ENCODE measurements around the gene HSPA9.

Gene HSPA9

GRCh38 chr5:138575194-138576015 lies at the start of gene HSPA9:
Gene HSPA9 (minus strand): TSS chr5:138575401. CDS start chr5:138575318, 83 bp downstream.
- H3K9me3 Mint-ChIP-seq = peaks cover 3% of the 10 kb centered on the region
- peaks cover 32% of the 10 kb centered on the region for H3K36me3 Mint-ChIP-seq (ENCODE audit: low read depth)
- H3K4me1 Mint-ChIP-seq (ENCODE audit: low read depth) = peaks cover 28% of the 10 kb centered on the region
- H3K27ac Mint-ChIP-seq = peak within 1 kb of the TSS; percentile 100
- peak within 1 kb of the TSS; percentile 91 for H3K4me3 Mint-ChIP-seq
- H3K27me3 Mint-ChIP-seq (ENCODE audit: low read depth) = no peaks in the 10 kb centered on the region

DNA sequence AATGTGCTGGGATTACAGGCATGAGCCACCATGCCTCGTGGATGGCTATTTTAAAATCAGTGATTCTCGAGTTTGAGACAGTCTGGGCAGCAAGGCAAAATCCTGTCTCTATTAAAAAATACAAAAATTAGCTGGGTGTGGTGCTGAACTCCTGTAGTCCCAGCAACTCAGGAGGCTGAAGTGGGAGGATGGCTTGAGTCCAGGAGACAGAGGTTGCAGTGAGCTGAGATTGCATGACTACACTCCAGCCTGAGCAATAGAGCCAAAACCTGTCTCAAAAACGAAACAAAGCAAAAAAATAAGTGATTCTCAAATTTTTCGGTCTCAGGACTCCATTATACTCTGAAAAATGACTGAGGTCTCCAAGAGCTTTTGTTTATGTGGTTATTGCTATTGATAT lies 47.9 kb upstream of the HSPA9 start:
- Mint-ChIP-seq H3K4me3 (no peak overlapping the region), H3K27me3 (ENCODE audit: low read depth) (peaks cover 54% of the 10 kb centered on the region), H3K4me1 (ENCODE audit: low read depth) (no peaks in the 10 kb centered on the region), H3K36me3 (ENCODE audit: low read depth) (no peaks in the 10 kb centered on the region), H3K9me3 (no peaks in the 10 kb centered on the region), H3K27ac (no peak overlapping the region)

GRCh38 chr5:138622051-138622450 lies 46.9 kb upstream of the HSPA9 start:
- Mint-ChIP-seq H3K4me3 (no peak overlapping the region), H3K27me3 (ENCODE audit: low read depth) (peaks cover 49% of the 10 kb centered on the region), H3K4me1 (ENCODE audit: low read depth) (no peaks in the 10 kb centered on the region), H3K36me3 (ENCODE audit: low read depth) (no peaks in the 10 kb centered on the region), H3K27ac (no peak overlapping the region), H3K9me3 (no peaks in the 10 kb centered on the region)

GRCh38 chr5:138620663-138621224 lies 45.5 kb upstream of the HSPA9 start:
- H3K27me3 Mint-ChIP-seq (ENCODE audit: low read depth) = peaks cover 50% of the 10 kb centered on the region
- H3K27ac Mint-ChIP-seq = no peak overlapping the region
- no peaks in the 10 kb centered on the region for H3K9me3 Mint-ChIP-seq
- no peaks in the 10 kb centered on the region for H3K36me3 Mint-ChIP-seq (ENCODE audit: low read depth)
- no peaks in the 10 kb centered on the region for H3K4me1 Mint-ChIP-seq (ENCODE audit: low read depth)
- no peak overlapping the region for H3K4me3 Mint-ChIP-seq

- no peak overlapping the region for H3K27ac Mint-ChIP-seq
- H3K4me3 Mint-ChIP-seq = no peak overlapping the region
- no peaks in the 10 kb centered on the region for H3K9me3 Mint-ChIP-seq
- no peaks in the 10 kb centered on the region for H3K36me3 Mint-ChIP-seq (ENCODE audit: low read depth)
- H3K4me1 Mint-ChIP-seq (ENCODE audit: low read depth) = no peaks in the 10 kb centered on the region
- H3K27me3 Mint-ChIP-seq (ENCODE audit: low read depth) = peaks cover 61% of the 10 kb centered on the region
Measured at GRCh38 chr5:138616508-138616907, 41.3 kb upstream of the HSPA9 start.

GRCh38 chr5:138615461-138615860 lies 40.3 kb upstream of the HSPA9 start:
- Mint-ChIP-seq H3K4me1 (ENCODE audit: low read depth) (no peaks in the 10 kb centered on the region), H3K4me3 (no peak overlapping the region), H3K27me3 (ENCODE audit: low read depth) (peaks cover 61% of the 10 kb centered on the region), H3K36me3 (ENCODE audit: low read depth) (no peaks in the 10 kb centered on the region), H3K9me3 (no peaks in the 10 kb centered on the region), H3K27ac (no peak overlapping the region)

- peaks cover 73% of the 10 kb centered on the region for H3K27me3 Mint-ChIP-seq (ENCODE audit: low read depth)
- H3K9me3 Mint-ChIP-seq = no peaks in the 10 kb centered on the region
- H3K4me3 Mint-ChIP-seq = no peak overlapping the region
- H3K4me1 Mint-ChIP-seq (ENCODE audit: low read depth) = no peaks in the 10 kb centered on the region
- no peaks in the 10 kb centered on the region for H3K36me3 Mint-ChIP-seq (ENCODE audit: low read depth)
- H3K27ac Mint-ChIP-seq = no peak overlapping the region
Measured at GRCh38 chr5:138611678-138612218, 36.5 kb upstream of the HSPA9 start.

DNA sequence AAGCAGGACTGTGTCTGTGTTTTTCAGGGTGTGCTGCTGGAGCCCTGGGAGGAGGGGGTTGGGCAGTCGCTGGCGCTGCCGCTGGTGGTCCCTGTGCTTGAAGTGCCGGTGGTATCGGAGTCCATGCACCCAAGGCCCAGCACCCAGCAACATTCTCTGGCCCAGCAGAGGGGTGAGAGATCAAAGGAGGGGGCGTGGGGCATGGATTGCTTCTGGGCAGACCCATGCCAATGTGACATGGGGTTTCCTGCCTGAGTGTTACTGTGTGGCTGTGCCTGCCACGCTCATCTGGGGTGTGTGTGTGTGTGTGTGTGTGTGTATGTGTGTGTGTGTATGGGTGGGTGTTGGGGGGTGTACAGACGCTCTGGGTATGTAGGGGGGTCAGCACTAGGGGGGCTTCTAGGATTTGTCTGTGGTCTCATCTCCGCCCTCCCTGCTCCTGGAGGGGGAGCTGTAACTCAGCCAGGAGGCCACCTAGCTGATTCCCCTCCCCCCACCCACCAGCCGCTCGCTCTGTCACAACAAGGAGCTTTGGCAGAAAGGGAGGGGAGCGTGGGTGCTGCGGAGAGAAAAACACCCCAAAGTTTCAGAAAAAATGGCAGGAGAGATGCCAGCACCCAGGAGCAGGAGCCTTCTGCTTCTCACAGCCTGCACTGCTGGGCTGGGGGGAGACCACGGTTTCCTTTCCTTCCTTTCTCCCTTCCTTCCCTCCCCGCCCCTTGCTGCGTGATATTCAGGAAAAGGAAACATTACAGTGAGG lies 35.9 kb upstream of the HSPA9 start:
- Mint-ChIP-seq H3K4me3 (no peak overlapping the region), H3K9me3 (no peaks in the 10 kb centered on the region), H3K27me3 (ENCODE audit: low read depth) (peaks cover 70% of the 10 kb centered on the region), H3K27ac (no peak overlapping the region), H3K4me1 (ENCODE audit: low read depth) (no peaks in the 10 kb centered on the region), H3K36me3 (ENCODE audit: low read depth) (no peaks in the 10 kb centered on the region)

DNA sequence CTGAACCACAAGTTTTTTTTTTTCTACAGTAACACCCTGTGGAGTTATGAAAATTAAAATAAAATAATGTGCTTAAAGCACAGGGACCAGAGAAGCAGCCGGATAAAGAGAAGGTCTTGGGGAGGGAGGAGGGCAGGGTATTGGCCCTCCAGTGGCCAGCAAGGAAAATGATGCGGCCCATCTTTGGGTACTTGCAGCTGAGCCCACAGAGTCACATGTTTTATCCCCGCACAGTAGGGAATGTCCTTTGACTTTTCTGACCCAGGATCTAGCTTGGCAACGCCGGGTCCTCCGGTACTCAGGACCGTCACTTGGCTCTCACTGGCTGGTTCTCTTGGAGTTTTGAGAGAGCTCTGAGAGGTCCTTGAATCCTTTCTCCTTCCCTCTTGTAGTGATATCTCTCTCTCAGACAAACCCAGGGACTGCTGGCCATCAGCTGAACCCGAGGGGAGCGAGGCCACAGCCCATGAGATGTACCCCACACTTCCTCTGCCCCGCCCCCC lies 35.3 kb upstream of the HSPA9 start:
- no peak overlapping the region for H3K4me3 Mint-ChIP-seq
- no peaks in the 10 kb centered on the region for H3K9me3 Mint-ChIP-seq
- H3K27me3 Mint-ChIP-seq (ENCODE audit: low read depth) = peaks cover 71% of the 10 kb centered on the region
- H3K27ac Mint-ChIP-seq = no peak overlapping the region
- no peaks in the 10 kb centered on the region for H3K4me1 Mint-ChIP-seq (ENCODE audit: low read depth)
- H3K36me3 Mint-ChIP-seq (ENCODE audit: low read depth) = no peaks in the 10 kb centered on the region

- no peak overlapping the region for H3K27ac Mint-ChIP-seq
Measured at GRCh38 chr5:138606378-138607064, 31.3 kb upstream of the HSPA9 start.

DNA sequence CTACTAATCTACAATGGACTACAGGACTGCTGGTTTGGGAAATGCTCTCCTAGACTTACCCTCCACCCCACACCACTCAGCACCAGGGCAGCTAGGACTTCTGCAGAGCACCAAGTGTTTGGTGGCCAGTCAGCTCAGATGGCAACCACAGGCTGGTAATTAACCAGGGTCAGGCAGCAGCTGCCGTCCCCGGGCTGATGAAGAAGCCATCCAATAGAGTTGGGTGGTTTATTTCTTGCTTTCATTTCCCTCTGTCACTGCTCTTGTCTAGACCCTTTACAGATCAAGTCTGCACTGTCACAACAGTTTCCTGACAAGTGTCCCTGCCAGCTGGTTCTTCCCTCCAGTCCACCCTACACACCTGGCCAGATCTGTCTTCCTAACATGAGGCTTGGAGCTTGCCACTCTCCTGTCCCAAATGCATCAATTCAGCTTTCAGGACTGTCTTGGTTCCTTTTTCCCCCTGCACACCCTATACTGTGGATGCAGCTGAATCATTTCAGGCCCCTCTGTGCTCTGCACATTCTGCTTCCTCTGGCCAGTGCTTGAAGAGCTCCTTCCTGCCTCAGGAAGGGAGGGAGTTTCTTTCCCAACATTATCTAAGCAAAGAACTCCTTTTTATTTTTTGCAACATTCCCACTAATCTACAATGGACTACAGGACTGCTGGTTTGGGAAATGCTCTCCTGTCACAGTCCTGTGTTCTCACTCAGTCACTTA lies 30.2 kb upstream of the HSPA9 start:
- peaks cover 7% of the 10 kb centered on the region for H3K4me1 Mint-ChIP-seq (ENCODE audit: low read depth)
- no peak overlapping the region for H3K27ac Mint-ChIP-seq

More at GRCh38 chr5:138606378-138607064, 31.3 kb upstream of the HSPA9 start:
- H3K4me1 Mint-ChIP-seq (ENCODE audit: low read depth) = peaks cover 7% of the 10 kb centered on the region
- H3K4me3 Mint-ChIP-seq = no peak overlapping the region
- peaks cover 71% of the 10 kb centered on the region for H3K27me3 Mint-ChIP-seq (ENCODE audit: low read depth)
- no peaks in the 10 kb centered on the region for H3K9me3 Mint-ChIP-seq
- H3K36me3 Mint-ChIP-seq (ENCODE audit: low read depth) = no peaks in the 10 kb centered on the region

GRCh38 chr5:138604176-138604785 lies 29.1 kb upstream of the HSPA9 start:
- Mint-ChIP-seq H3K27me3 (ENCODE audit: low read depth) (peaks cover 62% of the 10 kb centered on the region), H3K36me3 (ENCODE audit: low read depth) (no peaks in the 10 kb centered on the region), H3K4me1 (ENCODE audit: low read depth) (peaks cover 7% of the 10 kb centered on the region), H3K27ac (no peak overlapping the region), H3K4me3 (no peak overlapping the region), H3K9me3 (no peaks in the 10 kb centered on the region)

More for the DNA sequence above, 30.2 kb upstream of the HSPA9 start:
- Mint-ChIP-seq H3K36me3 (ENCODE audit: low read depth) (no peaks in the 10 kb centered on the region), H3K27me3 (ENCODE audit: low read depth) (peaks cover 66% of the 10 kb centered on the region), H3K9me3 (no peaks in the 10 kb centered on the region), H3K4me3 (no peak overlapping the region)

DNA sequence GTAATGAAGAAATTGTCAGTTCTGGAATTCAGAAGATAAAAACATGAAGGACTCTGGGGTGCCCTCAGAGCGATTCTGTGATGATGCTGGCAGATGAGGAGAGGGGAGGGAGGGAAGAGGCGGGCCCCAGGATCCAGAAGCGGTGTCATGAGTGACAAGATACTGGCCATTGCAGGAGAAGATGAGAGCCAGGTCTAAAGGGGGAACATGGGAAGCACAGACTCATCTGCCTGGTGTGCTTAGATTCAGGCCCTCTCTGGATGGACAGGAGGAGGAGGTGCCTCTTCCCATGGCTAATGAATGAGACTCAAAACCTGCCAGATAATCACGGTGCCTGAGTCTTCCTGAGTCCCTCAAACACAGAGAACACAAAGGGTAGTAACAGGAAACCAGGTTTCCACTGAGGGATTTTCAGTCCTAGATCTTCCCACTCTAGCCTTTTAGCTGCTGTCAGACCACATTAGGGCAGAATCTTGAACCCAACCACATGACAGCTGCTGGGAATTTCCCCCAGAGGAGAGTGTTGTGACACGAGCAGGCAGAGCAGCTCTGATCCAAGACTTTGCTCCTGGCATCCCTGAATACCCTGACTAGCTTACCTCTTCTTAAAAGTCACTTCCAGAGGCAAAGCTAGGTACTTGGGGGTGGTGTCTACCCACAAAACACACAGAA lies 28.2 kb upstream of the HSPA9 start:
- Mint-ChIP-seq H3K27me3 (ENCODE audit: low read depth) (peaks cover 64% of the 10 kb centered on the region), H3K4me3 (no peak overlapping the region), H3K9me3 (no peaks in the 10 kb centered on the region), H3K27ac (no peak overlapping the region), H3K4me1 (ENCODE audit: low read depth) (peaks cover 7% of the 10 kb centered on the region), H3K36me3 (ENCODE audit: low read depth) (no peaks in the 10 kb centered on the region)

Data from T-helper 1 cell treated with Interleukin-12 subunit alpha and Interleukin-12 subunit beta and Interleukin-4 antibody, amounts not matched to agents 30 μg/mL and 1 μg/mL, for 36 hours (primary cell).